Testis (tissue), 2 donors: ENCODE results near the gene KRT3.

ENCODE experiments used
- POLR2A ChIP-seq: fragments of 450-650 bp; IDR thresholded peaks from one replicate; pipeline ENCODE4 v1.6.1; 2017; ENCODE audit warnings: antibody characterized with exemption, mild to moderate bottlenecking, moderate library complexity
- TF ChIP-seq, protein P1 (sequence below), 3 experiments: fragments of 450-650 bp in 2 of 3; fragments of 200-600 bp in 1 of 3; sonication (generic) in 1 of 3; IDR thresholded peaks; one replicate each; pipeline ENCODE4 v1.5.1; 2016 to 2019; ENCODE audit warnings: antibody characterized with exemption in 3 of 3, mild to moderate bottlenecking in 2 of 3, moderate library complexity in 1 of 3

DNA sequence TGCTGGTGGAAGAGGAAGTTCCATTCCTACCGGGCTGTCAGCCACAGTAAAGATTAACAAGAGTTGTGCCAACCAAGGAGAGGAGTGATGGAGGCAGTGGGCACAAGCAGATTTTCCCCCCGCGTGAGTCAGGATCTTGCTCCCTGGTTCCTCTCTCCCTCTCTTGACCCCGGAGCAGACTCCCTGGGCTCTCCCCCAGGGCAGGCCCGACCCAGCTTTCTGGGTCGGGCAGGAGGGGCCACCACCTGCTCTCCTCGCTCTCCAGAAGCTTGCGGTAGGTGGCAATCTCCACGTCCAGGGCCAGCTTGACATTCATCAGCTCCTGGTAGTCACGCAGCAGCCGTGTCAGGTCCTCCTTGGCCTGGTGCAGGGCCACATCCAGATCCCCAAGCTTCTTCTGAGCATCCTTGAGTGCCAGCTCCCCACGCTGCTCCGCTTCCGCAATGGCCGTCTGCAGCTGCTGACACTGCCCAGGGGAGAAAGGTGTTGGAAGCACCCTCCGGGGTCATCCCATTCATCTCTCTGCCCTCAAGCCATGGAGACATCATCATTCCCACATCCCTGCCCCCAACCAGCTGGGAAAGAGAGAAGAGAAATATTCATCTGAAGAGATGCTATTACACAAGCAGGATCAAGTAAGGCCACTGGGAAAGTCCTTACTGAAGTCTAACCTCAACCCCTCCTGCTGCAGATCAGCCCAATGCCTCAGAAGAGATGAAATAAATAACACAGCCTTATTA is 27.0 kb upstream of the KRT3 start:
- TF ChIP-seq, protein P1, sequence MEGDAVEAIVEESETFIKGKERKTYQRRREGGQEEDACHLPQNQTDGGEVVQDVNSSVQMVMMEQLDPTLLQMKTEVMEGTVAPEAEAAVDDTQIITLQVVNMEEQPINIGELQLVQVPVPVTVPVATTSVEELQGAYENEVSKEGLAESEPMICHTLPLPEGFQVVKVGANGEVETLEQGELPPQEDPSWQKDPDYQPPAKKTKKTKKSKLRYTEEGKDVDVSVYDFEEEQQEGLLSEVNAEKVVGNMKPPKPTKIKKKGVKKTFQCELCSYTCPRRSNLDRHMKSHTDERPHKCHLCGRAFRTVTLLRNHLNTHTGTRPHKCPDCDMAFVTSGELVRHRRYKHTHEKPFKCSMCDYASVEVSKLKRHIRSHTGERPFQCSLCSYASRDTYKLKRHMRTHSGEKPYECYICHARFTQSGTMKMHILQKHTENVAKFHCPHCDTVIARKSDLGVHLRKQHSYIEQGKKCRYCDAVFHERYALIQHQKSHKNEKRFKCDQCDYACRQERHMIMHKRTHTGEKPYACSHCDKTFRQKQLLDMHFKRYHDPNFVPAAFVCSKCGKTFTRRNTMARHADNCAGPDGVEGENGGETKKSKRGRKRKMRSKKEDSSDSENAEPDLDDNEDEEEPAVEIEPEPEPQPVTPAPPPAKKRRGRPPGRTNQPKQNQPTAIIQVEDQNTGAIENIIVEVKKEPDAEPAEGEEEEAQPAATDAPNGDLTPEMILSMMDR (IDR thresholded peaks at IDR 0.05) = no peak
- no peak for TF ChIP-seq POLR2A
